RCC 7860 (cell line): ENCODE data around the gene ARL8A.
"Not testable (repeated sequence)": the region's sequence is repeated elsewhere in the genome, so short reads cannot be mapped to it uniquely, and the experiment has no call there.

Experiments
- DNase-seq: peaks from one replicate; pipeline ENCODE4 v3.0.0-alpha.2; 2015; ENCODE audit warnings: low spot score
- FAIRE-seq: peaks from 2 replicates; lab custom pipeline; 2012; peaks lifted over from hg19 to GRCh38; lab: Jason Lieb, UNC

Gene ARL8A

DNA sequence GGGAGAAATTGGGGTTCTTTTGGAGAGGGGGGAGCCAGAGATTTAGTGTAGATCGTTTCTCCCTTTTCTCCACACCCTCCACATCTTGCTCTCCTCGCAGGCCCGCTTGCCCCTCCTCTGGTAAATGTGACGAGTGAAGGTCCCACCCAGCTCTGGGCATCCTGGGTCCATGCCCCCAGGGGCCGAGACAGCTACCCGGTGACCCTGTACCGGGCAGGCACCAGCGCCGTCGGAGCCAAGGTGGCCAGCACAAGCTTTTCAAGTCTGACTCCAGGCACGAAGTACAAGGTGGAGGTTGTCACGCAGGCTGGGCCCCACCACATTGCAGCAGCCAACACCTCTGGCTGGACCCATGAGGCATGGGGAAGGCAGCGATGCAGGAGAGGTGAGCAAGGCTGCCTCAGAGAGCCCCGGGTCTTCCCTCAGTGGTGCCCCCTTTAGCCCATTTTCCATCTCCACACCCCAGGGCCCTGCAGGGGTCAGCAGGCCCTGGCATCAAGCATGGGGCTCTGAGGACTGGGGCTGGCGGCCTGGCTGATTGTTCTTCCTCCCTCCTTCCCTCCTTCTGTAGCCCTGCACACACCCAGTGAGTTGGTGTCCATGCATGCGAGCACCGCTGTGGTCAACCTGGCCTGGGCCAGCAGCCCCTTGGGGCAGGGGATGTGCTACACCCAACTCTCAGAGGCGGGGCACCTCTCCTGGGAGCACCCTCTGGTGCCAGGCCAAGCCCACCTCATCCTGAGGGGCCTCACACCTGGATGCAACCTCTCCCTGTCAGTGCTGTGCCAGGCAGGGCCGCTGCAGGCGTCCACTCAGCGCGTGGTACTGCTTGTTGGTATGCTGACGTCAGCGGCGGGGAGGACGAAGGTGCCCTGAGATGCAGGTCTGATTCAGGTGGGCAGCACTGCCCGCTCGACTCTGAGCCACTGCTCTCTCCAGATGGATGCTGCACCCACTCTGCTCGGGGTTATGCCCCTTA, 32.7 kb upstream of the ARL8A start:
- FAIRE-seq (no peak), DNase-seq (no peak)

GRCh38 chr1:202173993-202174392, 29.5 kb upstream of the ARL8A start:
- FAIRE-seq: no peak
- DNase-seq: no peak

DNA sequence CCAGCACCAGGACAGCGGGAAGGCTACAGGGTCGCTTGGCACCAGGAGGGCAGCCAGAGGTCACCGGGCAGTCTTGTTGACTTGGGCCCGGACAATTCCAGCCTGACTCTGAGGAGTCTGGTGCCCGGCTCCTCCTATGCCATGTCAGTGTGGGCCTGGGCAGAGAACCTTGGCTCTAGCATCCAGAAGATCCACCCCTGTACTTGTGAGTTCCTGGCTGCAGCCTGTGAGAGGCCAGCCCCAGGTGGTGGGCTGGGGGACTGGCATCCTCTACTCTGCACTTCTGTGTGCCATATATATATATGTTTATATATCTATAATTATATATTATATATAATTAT, 27.4 kb upstream of the ARL8A start:
- FAIRE-seq (no peak), DNase-seq (no peak)

GRCh38 chr1:202171292-202172014, 26.9 kb upstream of the ARL8A start:
- DNase-seq (no peak), FAIRE-seq (no peak)

GRCh38 chr1:202170726-202171125, 26.2 kb upstream of the ARL8A start:
- FAIRE-seq (no peak), DNase-seq (no peak)

GRCh38 chr1:202168861-202169260, 24.3 kb upstream of the ARL8A start:
- FAIRE-seq (no peak), DNase-seq (no peak)

GRCh38 chr1:202167708-202168415, 23.3 kb upstream of the ARL8A start:
- DNase-seq (no peak), FAIRE-seq (no peak)

DNA sequence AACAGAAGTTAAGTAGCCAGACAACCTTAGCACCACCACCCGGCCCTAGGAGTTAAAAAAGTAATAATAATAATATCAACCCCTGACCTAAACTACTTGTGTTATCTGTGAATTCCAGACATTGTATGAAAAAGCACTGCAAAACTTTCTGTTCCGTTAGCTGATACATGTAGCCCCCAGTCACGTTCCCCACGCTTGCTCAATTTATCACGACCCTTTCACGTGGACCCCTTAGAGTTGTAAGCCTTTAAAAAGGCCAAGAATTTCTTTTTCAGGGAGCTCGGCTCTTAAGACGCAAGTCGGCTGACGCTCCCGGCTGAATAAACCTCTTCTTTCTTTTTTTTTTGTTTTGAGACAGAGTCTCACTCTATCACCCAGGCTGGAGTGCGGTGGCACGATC, 22.5 kb upstream of the ARL8A start:
- not testable (repeated sequence) for DNase-seq, FAIRE-seq

DNA sequence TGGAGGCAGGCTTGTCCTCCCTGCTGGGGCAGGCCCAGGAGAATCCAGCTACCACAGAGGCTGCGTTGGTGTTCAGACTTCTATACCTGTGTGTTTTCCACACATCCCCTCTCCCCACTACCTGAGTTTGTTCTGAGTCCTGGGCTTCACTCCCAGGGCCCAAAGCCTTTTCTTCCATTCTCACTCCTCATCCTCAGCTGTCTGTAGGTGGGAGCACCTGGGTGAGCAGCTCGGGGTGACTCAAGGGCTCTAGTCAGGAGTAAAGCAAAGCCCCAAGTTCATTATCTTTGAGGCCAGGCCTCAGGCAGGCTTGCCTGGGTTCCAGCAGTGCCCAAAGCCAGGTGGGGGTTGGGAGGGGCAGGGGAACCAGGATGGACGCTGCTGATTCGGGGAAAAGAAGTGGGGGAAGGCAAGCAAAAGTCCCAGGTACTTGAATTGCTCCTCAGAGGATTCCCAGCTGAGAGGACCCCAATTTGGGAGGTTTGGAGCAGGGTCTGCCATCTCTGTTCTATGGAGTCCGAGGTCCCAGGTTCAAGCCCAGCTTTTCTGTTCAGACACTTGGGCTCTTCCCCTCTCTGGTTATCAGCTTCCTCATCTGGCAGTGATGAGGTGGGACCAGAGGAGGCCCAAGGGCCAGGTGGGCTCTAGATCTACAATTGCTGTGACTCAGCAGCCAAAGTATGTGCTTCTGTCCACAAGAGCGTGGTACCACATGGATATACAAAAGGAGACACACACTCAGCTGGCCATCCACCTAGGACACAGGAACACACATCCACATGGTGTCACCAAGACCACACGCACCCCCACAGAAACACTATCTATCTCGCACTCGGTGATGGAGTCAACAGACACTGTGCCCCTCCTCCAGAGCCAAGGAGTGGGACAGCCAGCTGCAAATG, 21.7 kb upstream of the ARL8A start:
- no peak for DNase-seq
- no peak for FAIRE-seq

GRCh38 chr1:202165267-202165941, 20.9 kb upstream of the ARL8A start:
- FAIRE-seq: no peak
- no peak for DNase-seq

DNA sequence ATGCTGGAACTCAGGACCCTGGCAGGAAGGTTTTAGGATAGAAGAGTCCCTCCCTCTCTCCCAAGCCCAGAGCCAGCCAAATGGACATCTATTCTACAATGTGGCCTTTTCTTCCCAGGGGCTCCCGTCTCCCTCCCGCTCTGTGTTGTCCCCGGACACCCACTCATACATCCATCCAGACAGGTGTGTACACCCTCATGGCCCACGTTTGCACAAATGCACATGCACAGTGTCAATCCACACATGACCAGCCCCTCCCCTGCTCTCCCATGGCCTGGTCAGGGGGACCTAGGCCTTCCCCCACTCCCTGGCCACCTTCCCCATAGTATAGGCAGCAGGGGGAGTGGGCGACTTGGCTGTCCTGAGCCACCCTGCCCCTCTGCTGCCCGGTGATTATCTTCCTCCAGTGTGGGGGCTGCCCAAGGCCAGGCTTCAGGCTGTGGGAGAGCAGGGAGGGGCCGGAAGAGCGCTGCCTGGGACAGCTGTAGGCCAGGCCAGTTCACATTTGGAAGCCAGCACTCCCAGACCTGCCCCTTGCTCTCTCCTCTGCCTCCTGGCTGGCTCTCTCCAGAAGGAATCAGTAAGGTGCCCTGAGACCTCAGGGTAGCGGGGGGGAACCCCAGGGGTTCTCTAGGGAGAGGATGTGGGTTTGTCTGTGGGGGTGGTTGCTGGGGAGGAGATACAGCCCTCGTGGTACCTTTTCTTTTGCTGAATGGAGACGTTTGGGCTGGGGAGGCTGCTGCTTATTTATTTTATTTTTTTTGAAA, 19.9 kb upstream of the ARL8A start:
- no peak for DNase-seq
- FAIRE-seq: no peak

- FAIRE-seq: no peak
Observed at GRCh38 chr1:202163281-202164270, 19.0 kb upstream of the ARL8A start.

GRCh38 chr1:202162418-202163280, 18.1 kb upstream of the ARL8A start:
- FAIRE-seq: no peak
- DNase-seq: no peak

More at GRCh38 chr1:202163281-202164270, 19.0 kb upstream of the ARL8A start:
- no peak for DNase-seq

DNA sequence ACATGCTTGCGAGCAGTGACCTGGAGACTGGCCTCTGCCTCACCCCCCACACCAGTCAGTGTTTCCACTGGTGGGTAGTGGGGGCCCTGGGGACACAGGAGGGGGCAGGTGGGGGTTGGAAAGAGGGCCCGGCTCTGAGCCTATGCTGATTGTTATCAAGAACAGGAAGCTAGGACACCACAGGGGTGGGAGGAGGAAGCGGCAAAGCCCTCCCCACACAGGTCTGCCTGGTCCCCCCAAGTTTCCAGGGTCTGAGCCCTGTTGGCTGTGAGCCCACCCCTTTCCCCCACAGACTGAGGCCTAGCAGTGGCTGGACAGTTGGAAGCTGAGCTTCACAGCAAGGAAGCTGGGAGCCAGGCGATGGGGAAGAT, 17.5 kb upstream of the ARL8A start:
- FAIRE-seq (no peak), DNase-seq (no peak)

GRCh38 chr1:202161151-202162046, 16.9 kb upstream of the ARL8A start:
- no peak for FAIRE-seq
- no peak for DNase-seq

DNA sequence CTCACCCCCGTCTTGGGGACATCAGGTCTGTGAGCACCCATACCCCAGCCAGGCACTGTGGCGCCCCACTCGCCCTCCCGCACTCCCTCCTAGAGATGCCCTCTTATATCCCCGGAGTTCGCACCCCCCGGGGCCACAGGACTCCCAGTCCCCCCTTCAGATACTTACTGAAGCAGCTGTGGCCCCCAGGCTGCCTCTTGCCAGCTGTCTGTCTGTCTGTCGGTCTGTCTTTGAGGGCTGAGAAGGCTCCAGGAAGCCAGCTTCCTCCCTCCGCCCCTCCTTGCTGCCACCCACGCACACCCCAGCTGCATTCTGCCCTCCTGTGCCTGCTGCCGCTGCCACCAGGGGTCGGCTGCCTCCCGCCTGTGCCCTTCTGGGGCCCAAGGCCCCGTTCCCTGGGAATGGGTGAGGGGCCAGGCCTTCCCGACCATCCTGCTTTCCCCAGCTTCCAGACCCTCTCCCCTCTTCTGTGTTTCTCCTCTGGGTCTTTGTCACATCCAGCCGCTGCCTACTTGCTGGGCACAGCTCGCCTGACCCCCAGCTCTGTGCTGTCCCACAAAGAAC, 15.9 kb upstream of the ARL8A start, which contains the start of gene PTPN7:
Gene PTPN7 (minus strand): TSS at position 226 of the 564 bp plus-strand sequence. CDS start 1,200 bp downstream, outside the sequence.
- no peak for FAIRE-seq

More for the DNA sequence above, 15.9 kb upstream of the ARL8A start, which contains the start of gene PTPN7:
- DNase-seq: no peak
